GM12878 (cell line): Measurements from ENCODE around the gene HTR3C. TPM values are rescaled to one million over a fixed set of nuclear protein-coding genes. Genes with fewer than 3 reads are reported as not detected.
A peak's percentile ranks its signal among the peaks of the same experiment; 100 is the strongest.

Experiments
- CEBPZ ChIP-seq: fragments of 150-350 bp; IDR thresholded peaks from 2 replicates; pipeline ENCODE4 v1.6.1; 2016; ENCODE audit warnings: low read depth, low read length
- DPF2 ChIP-seq: fragments of 450-650 bp; IDR thresholded peaks from 2 replicates; pipeline ENCODE4 v1.6.1; 2017; ENCODE audit warnings: mild to moderate bottlenecking
- ELK1 ChIP-seq: IDR thresholded peaks from 2 replicates; pipeline ENCODE4 v1.6.1; 2012; ENCODE audit warnings: low read depth, low read length, improper control_type of control experiment
- HDAC6 ChIP-seq: fragments of 200-600 bp; sonication (generic); IDR thresholded peaks from one replicate; pipeline ENCODE4 v1.8.0; 2017; ENCODE audit warnings: antibody characterized with exemption; ENCODE audit not compliant: unreplicated experiment
- KLF5 ChIP-seq: fragments of 450-650 bp; IDR thresholded peaks from 2 replicates; pipeline ENCODE4 v1.6.1; 2014; ENCODE audit warnings: mild to moderate bottlenecking; ENCODE audit not compliant: partially characterized antibody
- MXI1 ChIP-seq: fragments of 150-350 bp; IDR thresholded peaks from 2 replicates; pipeline ENCODE4 v1.6.1; 2011; ENCODE audit warnings: low read depth, mild to moderate bottlenecking, inconsistent platforms, low read length, improper control_type of control experiment
- PAX5 ChIP-seq: IDR thresholded peaks from 2 replicates; pipeline ENCODE4 v1.6.1; 2011; ENCODE audit warnings: low read depth, low read length, borderline replicate concordance
- RELA ChIP-seq: fragments of 450-650 bp; IDR thresholded peaks from 2 replicates; pipeline ENCODE4 v1.8.0; 2014; ENCODE audit warnings: borderline replicate concordance; ENCODE audit not compliant: partially characterized antibody
- REST ChIP-seq: IDR thresholded peaks from 2 replicates; pipeline ENCODE4 v1.6.1; 2012; ENCODE audit warnings: mild to moderate bottlenecking, low read depth, low read length
- RUNX3 ChIP-seq: IDR thresholded peaks from 2 replicates; pipeline ENCODE4 v1.6.1; 2012; ENCODE audit warnings: low read length, inconsistent platforms
- TBL1XR1 ChIP-seq: IDR thresholded peaks from 2 replicates; pipeline ENCODE4 v1.6.1; 2012; ENCODE audit warnings: low read depth, low read length, improper control_type of control experiment
- YY1 ChIP-seq: IDR thresholded peaks from 2 replicates; pipeline ENCODE4 v1.6.1; 2011; ENCODE audit warnings: low read depth, mild to moderate bottlenecking, low read length
- ZBTB40 ChIP-seq: fragments of 450-650 bp; IDR thresholded peaks from 2 replicates; pipeline ENCODE4 v1.6.1; 2016; ENCODE audit warnings: mild to moderate bottlenecking, moderate library complexity, borderline replicate concordance
- ZNF207 ChIP-seq: fragments of 450-650 bp; IDR thresholded peaks from 2 replicates; pipeline ENCODE4 v1.6.1; 2014; ENCODE audit warnings: antibody characterized with exemption, mild to moderate bottlenecking, borderline replicate concordance
- ZNF217 ChIP-seq: fragments of 450-650 bp; IDR thresholded peaks from 2 replicates; pipeline ENCODE4 v1.6.1; 2017; ENCODE audit warnings: antibody characterized with exemption, mild to moderate bottlenecking
- polyA plus RNA-seq, 11 experiments: library from polyadenylated mRNA; depleted of rRNA in 4 of 11; unstranded in 6 of 11; stranded (reverse) in 5 of 11; fragments of >200 nt; fragmentation: Nextera tagmentation in 4 of 11; fragmentation: Illumina TruSeq in 1 of 11; extraction: Ambion mirVana in 4 of 11; extraction: Trizol in 1 of 11; gene quantifications; 1 replicate in 1 of 11; 2 replicates in 10 of 11; pipeline versions ENCODE4 v1.2.1 to v1.2.3, GENCODE V29; 2011 to 2016; ENCODE audit warnings: inconsistent platforms in 2 of 11, missing spikeins in 2 of 11, low read depth in 1 of 11
- total RNA-seq, 4 experiments: library from RNA; depleted of rRNA in 3 of 4; stranded (reverse); fragments of >200 nt in 3 of 4; fragmentation: Illumina TruSeq in 1 of 4; extraction: Trizol in 1 of 4; gene quantifications; 2 replicates each; pipeline versions ENCODE4 v1.2.1 to v1.2.3, GENCODE V29; 2013 to 2021

HTR3C gene
- total and polyA plus RNA-seq, 10 of the 15 experiments (the other 5 are each of a cell fraction or from before 2014, with no cell fraction given) = not detected

GRCh38 chr3:184016811-184017671 is 35.8 kb upstream of the HTR3C start (continued):
- no peak for TF ChIP-seq ELK1
- TF ChIP-seq RELA = peak; percentile 71
- TF ChIP-seq CEBPZ = no peak
- 0 out of 2 replicates have a peak, but pooled peaks have one; percentile 16 for TF ChIP-seq ZBTB40
- no peak for TF ChIP-seq HDAC6
- TF ChIP-seq MXI1 = no peak
- TF ChIP-seq DPF2 = peak; percentile 72
- peak; percentile 52 for TF ChIP-seq RUNX3
- TF ChIP-seq TBL1XR1 = no peak
- TF ChIP-seq REST = no peak
- peak; percentile 61; the same call in 1 of the 2 replicates for TF ChIP-seq YY1
- 0 out of 2 replicates have a peak, but pooled peaks have one; percentile 77 for TF ChIP-seq ZNF207
- TF ChIP-seq ZNF217 = 0 out of 2 replicates have a peak, but pooled peaks have one; percentile 75
- TF ChIP-seq KLF5 = no peak
- TF ChIP-seq PAX5 = peak; percentile 73; the same call in 1 of the 2 replicates
